Right kidney (tissue), 1 donor: Measurements from ENCODE around the gene DTNB.
A peak's percentile ranks its signal among the peaks of the same experiment; 100 is the strongest.
"Not testable (repeated sequence)": the region's sequence is repeated elsewhere in the genome, so short reads cannot be mapped to it uniquely, and the experiment has no call there.

Experiments
- DNase-seq: peaks from one replicate; pipeline ENCODE4 v3.0.0-alpha.2; 2016

DTNB gene

DNA sequence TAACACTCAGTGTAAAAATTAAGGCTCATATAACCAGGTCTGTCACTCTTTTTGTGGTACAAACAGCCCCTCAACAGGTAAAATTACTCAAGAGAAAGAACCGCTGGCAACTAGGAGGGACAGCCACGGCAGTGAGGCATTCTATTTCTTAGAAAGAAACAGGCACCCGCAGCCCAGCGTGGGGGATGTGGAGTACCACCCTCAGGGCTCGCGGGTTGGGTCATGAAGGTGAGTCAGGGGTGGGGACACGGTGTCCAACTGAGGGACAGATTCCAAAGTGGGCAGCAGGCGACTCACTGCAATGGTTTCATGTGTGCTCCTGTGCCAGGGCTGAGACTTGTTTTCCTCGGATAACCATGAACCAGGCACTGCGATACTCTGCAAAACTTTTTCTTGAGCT lies 129.4 kb downstream of the DTNB start:
- DNase-seq = no peak

DNA sequence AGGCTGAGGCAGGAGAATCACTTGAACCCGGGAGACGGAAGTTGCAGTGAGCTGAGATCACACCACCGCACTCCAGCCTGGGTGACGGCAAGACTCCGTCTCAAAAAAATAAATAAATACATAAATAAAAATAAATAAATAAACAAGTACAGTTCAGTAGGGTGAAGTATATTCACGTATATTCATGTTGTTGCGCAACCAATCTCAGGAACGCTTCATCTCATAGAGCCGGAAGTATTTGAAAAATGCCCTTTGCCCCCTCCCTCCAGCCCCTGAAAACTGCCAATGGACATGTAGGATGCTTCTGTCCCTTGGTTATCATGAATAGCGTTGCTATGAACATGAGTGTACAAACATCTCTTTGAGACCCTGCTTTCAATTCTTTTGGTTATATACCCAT lies 132.0 kb downstream of the DTNB start:
- DNase-seq = no peak

DNA sequence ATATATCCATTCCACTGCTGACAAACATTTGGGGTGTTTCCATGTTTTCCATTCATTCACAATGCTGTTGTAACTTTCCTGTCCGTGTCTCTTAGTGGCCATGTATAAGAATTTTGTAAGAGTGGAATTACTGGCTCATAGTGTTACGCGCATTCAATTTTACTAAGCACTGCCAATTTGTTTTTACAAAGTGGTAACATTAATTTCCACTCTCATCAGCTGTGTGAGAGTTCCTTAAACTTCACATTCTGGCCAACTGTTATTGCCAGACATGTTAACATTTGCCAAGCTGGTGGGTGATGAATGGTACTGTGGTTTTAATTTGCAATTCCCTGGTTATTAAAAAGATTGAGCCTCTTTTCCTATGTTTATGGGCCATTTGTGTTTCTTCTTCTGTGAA lies 134.2 kb downstream of the DTNB start:
- no peak for DNase-seq

GRCh38 chr2:25537526-25537925 lies 135.9 kb downstream of the DTNB start:
- no peak for DNase-seq

DNA sequence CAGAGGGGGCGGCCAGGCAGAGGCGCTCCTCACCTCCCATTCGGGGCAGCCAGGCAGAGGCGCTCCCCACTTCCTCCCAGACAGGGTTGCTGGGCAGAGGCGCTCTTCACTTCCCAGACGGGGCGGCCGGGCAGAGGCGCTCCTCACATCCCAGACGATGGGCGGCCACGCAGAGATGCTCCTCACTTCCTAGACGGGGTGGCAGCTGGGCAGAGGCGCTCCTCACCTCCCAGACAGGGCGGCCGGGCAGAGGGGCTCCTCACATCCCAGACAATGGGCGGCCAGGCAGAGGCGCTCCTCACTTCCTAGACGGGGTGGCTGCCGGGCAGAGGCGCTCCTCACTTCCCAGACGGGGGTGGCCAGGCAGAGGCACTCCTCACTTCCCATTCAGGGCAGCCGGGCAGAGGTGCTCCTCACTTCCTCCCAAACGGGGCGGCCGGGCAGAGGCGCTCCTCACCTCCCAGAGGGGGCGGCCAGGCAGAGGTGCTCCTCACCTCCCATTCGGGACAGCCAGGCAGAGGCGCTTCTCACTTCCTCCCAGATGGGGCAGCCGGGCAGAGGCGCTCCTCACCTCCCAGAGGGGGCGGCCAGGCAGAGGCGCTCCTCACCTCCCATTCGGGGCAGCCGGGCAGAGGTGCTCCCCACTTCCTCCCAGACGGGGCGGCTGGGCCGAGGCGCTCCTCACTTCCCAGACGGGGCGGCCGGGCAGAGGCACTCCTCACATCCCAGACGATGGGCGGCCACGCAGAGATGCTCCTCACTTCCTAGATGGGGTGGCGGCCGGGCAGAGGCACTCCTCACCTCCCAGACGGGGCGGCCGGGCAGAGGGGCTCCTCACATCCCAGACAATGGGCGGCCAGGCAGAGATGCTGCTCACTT lies 137.7 kb downstream of the DTNB start:
- not testable (repeated sequence) for DNase-seq

- not testable (repeated sequence) for DNase-seq
Observed at GRCh38 chr2:25534937-25535336, 138.4 kb downstream of the DTNB start.

DNA sequence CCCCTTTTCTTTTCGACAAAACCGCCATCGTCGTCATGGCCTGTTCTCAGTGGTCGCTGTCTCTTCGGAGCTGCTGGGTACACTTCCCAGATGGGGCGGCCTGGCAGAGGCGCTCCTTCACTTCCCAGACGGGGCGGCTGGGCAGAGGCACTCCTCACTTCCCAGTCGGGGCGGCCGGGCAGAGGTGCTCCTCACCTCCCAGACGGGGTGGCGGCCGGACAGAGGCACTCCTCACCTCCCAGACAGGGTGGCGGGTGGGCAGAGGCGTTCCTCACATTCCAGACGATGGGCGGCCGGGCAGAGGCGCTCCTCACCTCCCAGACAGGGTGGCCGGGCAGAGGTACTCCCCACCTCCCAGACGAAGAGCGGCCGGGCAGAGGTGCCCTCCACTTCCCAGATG lies 138.9 kb downstream of the DTNB start:
- DNase-seq = no peak

- DNase-seq = not testable (repeated sequence)
Observed at GRCh38 chr2:25533771-25534170, 139.6 kb downstream of the DTNB start.

DNA sequence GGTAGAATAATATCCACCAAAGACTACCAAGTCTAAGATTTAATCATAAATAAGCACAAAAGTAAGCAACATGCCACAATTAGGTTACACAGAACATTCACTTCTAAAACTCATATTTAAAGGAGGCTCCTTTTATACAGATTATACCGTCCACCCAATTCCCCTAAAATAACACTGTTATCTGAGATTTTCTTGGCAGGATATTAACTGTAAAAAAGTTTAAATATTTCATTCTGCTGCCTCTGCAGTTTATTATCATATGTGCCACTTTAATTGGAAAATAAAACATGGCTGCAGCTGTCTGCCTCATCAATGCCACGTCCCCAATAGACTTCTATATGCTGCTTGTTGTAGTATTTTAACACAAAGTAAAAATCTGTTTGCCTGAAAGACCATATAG lies 140.9 kb downstream of the DTNB start:
- no peak for DNase-seq

GRCh38 chr2:25529034-25529433 lies 144.3 kb downstream of the DTNB start:
- no peak for DNase-seq

DNA sequence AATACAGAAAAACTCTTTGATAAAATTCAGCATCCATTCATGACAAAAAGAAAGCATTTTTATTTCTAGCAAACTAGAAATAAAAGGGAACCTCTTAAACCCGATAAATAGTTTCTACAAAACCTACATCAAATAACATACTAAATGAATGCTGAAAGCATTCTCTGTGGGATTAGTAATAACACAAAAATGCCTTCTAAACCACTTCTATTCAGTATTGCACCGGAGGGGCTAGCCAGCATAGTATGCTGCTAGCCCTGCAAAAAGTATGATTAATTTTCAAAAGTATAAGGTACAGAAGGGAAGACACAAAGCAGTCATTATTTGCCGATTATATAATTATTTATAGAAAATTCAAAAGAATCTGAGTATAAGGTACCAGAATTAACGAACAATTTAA lies 145.2 kb downstream of the DTNB start:
- DNase-seq = no peak

DNA sequence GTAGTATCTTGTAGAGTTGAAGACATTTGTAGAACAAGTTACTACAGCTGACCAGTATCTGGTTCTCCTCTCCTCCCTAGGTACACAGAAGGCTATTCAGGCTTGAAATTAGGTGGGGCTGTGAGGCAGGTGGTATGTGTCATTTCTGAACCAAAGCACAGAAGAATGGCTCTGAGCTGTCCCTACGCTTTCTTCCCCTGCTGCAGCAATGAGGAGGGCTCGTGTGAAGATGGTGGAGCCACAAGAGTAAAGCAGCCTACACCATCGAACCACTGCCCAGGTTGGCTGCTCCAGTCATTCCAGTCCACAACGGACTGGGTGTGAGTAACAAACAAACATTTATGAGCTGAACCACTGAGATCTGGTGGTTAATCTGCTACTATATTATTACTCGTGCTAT lies 148.9 kb downstream of the DTNB start:
- no peak for DNase-seq

GRCh38 chr2:25523060-25523459 lies 150.3 kb downstream of the DTNB start:
- no peak for DNase-seq

GRCh38 chr2:25521665-25522387 lies 151.6 kb downstream of the DTNB start:
- DNase-seq = peak; percentile 57

DNA sequence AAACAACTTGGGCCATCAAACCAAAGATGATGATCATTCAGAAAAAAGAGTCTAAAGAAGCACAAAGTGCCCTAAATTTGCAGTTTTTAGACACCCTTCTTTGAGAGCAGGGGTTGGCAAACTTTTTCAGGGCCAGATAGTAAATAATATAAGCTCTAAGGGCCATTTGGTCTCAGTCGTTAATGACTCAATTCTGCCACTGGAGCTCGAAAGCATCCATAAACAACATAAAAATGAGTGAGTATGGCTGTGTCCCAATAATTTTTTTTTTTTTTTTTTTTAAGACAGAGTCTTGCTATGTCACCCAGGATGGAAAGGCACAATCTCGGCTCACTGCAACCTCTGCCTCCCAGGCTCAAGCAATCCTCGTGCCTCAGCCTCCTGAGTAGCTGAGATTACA lies 152.3 kb downstream of the DTNB start:
- no peak for DNase-seq

- no peak for DNase-seq
Observed at GRCh38 chr2:25517701-25518100, 155.7 kb downstream of the DTNB start.

DNA sequence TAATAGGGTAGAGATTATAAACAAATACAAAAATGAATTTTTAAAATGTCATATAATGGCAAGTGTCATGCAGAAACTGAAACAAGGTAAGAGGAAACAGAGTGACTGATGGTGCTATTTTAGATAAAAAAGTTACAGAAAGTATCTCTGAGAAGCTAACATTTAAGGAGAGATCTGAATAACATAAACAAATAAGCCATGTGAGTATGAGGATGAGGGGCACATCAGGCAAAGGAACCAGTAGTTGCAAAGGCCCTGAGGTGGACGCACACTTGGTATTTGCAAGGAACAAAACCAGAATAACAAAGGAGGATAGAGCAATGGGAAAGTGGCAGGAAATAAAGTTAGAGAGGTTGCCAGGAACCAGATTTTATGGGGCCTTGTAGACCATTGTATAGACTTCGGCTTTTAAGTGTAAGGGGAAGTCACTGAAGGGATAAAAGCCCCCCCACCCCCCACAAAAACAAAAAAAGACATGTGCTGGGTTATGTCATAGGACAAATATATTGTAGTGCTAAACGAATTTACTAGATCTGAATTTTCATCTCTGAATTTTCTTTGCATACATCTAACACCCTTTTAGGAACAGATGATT lies 159.2 kb downstream of the DTNB start:
- no peak for DNase-seq

- no peak for DNase-seq
Observed at GRCh38 chr2:25512707-25513106, 160.7 kb downstream of the DTNB start.

GRCh38 chr2:25506226-25506625 lies 167.2 kb downstream of the DTNB start:
- DNase-seq = no peak

GRCh38 chr2:25505622-25506021 lies 167.8 kb downstream of the DTNB start:
- DNase-seq = no peak

DNA sequence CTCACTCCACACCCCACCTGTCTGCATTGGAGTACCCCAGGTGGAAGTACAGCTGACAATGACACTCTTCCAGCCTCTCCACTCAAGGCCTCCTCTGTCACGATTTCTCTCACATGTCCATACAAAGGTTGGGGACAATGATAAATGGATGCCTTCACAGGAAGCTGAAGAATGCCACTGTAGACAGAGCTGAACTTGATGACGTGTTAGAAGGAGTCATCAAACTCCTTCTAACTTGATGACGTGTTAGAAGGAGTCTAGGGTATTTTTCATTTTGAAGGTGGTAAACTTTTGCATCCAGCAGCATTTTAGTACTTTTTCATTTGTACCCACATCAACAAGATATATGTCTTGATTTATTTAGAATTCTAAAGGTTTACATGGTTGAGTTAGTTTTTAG lies 168.2 kb downstream of the DTNB start:
- DNase-seq = no peak

DNA sequence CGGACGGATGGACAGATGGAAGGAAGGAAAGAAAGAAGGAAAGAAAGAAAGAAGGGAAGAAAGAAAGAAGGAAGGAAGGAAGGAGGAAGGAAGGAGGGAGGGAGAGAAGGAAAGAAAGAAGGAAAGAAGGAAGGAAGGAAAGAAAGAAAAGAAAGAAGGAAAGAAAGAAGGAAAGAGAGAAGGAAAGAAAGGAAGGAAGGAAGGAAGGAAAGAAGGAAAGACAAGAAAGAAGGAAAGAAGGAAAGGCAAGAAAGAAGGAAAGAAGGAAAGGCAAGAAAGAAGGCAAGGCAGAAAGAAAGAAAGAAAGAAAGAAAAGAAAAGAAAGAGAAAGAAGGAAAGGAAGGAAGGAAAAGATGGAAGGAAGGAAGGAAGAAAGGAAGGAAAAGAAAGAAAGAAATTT lies 169.1 kb downstream of the DTNB start:
- no peak for DNase-seq

GRCh38 chr2:25499157-25499556 lies 174.2 kb downstream of the DTNB start:
- DNase-seq = no peak
